Activated CD4-positive, alpha-beta memory T cell treated with anti-CD3 and anti-CD28 coated beads, Interleukin-2, amount 10 ng/mL, durations not matched to agents 7 days and 5 days (primary cell): ENCODE measurements around the gene NEDD4L. TPM values are rescaled to one million over a fixed set of nuclear protein-coding genes. Genes with fewer than 3 reads are reported as not detected.

Experiments used
- CTCF ChIA-PET: fragments of 350-600 bp; sonication (Branson Sonifier 250); formaldehyde crosslinking; loops from one replicate; lab custom pipeline; 2021; ENCODE audit warnings: antibody characterized with exemption, inconsistent platforms; lab: Charles Lee
- POLR2A ChIA-PET: fragments of 350-600 bp; sonication (Branson Sonifier 250); formaldehyde crosslinking; loops from one replicate; lab custom pipeline; 2021; ENCODE audit warnings: antibody characterized with exemption; lab: Charles Lee
- DNase-seq: peaks from one replicate; pipeline ENCODE4 v3.0.0-alpha.2; 2020
- H3K27ac Mint-ChIP-seq: one replicate; pipeline ENCODE4 v1.8.0; 2021; ENCODE audit warnings: mild to moderate bottlenecking, mixed read lengths
- H3K27me3 Mint-ChIP-seq: one replicate; pipeline ENCODE4 v1.8.0; 2021; ENCODE audit warnings: mixed read lengths
- H3K36me3 Mint-ChIP-seq: one replicate; pipeline ENCODE4 v1.8.0; 2021; ENCODE audit warnings: low read depth, mixed read lengths
- H3K4me1 Mint-ChIP-seq: one replicate; pipeline ENCODE4 v1.8.0; 2021; ENCODE audit warnings: mixed read lengths
- H3K4me3 Mint-ChIP-seq: one replicate; pipeline ENCODE4 v1.8.0; 2021; ENCODE audit warnings: mild to moderate bottlenecking, mixed read lengths
- H3K9me3 Mint-ChIP-seq: one replicate; pipeline ENCODE4 v1.8.0; 2021; ENCODE audit warnings: mixed read lengths
- total RNA-seq, 2 experiments: library from RNA; stranded (reverse); gene quantifications; one replicate each; pipeline ENCODE4 v1.2.3, GENCODE V29; 2021

The NEDD4L gene
- total RNA-seq, 2 experiments from 2014 or later = 4.6 to 5.8 TPM

DNA sequence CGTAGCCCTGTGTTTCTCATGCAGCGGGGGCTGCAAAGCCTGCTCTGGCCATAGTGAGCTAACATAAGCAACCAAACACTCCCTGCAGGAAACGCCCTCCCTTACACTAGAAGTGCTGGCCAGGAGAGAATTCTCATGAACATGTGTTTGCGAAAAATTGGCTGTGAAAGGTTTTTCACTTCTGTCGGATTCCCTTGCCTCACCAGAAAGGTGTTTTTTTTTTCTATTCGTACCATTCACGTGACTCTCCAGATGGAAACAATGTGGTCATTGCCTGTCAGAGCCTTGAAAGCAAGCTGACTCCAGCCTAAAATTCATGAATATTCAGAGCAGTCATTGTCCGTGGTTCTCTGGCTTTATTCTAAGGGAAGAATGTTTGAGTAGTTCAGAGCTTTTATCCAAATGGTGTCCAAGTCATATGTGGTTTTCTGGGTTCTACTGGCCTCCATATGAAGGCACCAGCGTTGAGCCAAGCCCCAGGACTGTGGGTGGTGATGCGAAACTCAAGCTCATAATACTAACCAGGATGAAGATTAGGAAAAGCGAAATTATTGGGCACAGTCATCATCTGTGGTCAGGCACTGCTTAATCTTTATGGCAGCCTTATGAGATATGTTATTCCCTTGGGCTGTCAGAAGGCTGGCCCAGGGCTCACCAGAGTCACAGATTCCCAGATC, 348.4 kb downstream of the NEDD4L start:
- Mint-ChIP-seq H3K27ac (no peak overlapping the region), H3K27me3 (no peaks in the 10 kb centered on the region), H3K4me1 (peaks cover 12% of the 10 kb centered on the region), H3K36me3 (no peaks in the 10 kb centered on the region), H3K4me3 (no peak overlapping the region), H3K9me3 (no peaks in the 10 kb centered on the region)
- no peak for DNase-seq
- ChIA-PET POLR2A (no interaction called here), CTCF (interaction anchor here (1.0 kb wide), 1 partner anchor 9 kb away, joined by 3 read pairs; no protein-coding TSS in a partner anchor)

DNA sequence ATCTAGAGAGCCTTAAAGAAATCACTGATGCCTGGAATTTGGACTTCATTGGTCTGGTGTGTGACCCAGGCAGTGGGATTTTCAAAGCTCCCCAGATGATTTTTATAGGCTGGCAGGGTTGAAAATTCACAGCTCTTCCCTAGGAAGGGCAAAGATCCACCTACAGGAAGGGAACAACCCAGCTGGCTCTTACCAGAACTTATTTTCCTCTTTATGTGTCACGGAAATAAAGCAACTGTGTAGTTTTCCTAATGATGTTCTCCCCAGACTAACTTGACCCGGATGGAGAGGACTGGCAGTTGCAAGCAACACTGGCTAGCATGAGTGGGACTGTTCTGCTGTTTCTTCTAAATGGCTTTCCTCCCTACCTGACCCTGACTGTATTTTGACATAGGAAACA, 349.3 kb downstream of the NEDD4L start:
- CTCF ChIA-PET = interaction anchor here (1.1 kb wide), 1 partner anchor 371 kb away, joined by 3 read pairs; no protein-coding TSS in a partner anchor
- no peaks in the 10 kb centered on the region for H3K27me3 Mint-ChIP-seq

DNA sequence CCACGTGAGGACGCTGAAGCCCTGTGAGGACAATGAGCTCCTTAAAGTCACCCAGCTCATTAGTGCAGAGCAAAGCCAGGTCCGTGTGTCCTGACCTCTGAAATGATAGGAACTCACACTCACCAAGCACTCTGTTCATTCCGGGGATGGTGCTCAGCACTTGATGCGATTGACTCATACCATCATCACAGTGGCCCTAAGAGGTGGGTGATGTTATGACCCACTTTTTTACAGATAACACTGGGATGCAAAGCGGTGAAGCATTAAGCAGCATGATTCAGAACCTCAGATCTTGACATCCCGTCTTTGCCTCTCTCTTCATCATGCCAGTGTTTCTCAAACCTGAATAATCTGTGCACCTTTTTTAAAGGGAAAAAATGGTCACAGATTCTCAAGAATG, 350.0 kb downstream of the NEDD4L start:
- H3K27me3 Mint-ChIP-seq = no peaks in the 10 kb centered on the region
- no peaks in the 10 kb centered on the region for H3K36me3 Mint-ChIP-seq
- no peaks in the 10 kb centered on the region for H3K9me3 Mint-ChIP-seq
- no peak for DNase-seq
- H3K4me3 Mint-ChIP-seq = no peak overlapping the region
- peaks cover 18% of the 10 kb centered on the region for H3K4me1 Mint-ChIP-seq
- H3K27ac Mint-ChIP-seq = no peak overlapping the region
- ChIA-PET POLR2A (no interaction called here), CTCF (interaction anchor here (1.1 kb wide), 1 partner anchor 370 kb away, joined by 3 read pairs; no protein-coding TSS in a partner anchor)

More for the DNA sequence above, 349.3 kb downstream of the NEDD4L start:
- no peaks in the 10 kb centered on the region for H3K36me3 Mint-ChIP-seq
- POLR2A ChIA-PET = no interaction called here
- no peak overlapping the region for H3K27ac Mint-ChIP-seq
- DNase-seq = no peak
- no peaks in the 10 kb centered on the region for H3K9me3 Mint-ChIP-seq
- no peak overlapping the region for H3K4me3 Mint-ChIP-seq
- H3K4me1 Mint-ChIP-seq = peaks cover 15% of the 10 kb centered on the region

DNA sequence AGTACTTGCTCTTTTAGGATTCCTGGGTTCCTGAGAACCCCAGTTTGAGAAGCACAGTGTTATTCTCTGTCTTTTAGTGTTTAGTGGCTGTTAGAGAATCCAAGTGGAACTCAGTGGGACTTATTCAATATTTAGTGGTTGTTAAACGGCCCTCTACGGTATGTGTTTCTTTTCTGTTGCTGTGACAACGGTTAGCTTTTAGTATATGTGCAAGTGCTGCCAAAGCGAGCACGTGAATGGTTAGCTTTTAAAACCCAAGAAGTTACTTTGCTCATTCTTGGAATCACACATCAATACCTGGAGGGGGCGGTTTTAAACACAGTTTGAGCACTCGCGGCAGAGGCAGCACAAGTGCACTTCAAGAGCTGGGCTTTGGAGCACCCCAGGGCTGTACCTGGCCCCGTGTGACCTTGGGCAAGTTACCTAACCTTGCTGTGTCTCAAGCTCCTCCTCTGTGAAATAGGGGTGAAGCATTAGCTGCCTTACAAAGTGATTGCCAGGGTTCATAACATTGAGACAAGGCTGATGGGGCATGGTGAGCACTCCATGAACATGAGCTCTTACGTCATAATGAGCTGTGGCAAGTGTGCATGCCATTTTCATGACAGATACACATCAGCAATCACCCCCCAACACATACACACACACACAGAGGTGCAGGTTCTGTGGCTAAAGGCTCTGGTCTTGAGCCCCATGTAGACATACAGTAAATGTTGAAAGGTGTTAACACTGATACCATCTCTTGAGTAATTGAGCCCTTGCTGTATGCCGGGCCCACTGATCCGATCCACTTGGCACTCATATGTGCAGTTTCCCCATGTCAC, 350.8 kb downstream of the NEDD4L start:
- Mint-ChIP-seq H3K27ac (no peak overlapping the region), H3K4me1 (peaks cover 22% of the 10 kb centered on the region), H3K9me3 (no peaks in the 10 kb centered on the region), H3K27me3 (no peaks in the 10 kb centered on the region), H3K4me3 (no peak overlapping the region), H3K36me3 (no peaks in the 10 kb centered on the region)
- ChIA-PET POLR2A (no interaction called here), CTCF (interaction anchor here (0.7 to 1.3 kb wide), 5 partner anchors 73 to 374 kb away, joined by 3 to 4 read pairs (median 3); no protein-coding TSS in a partner anchor)
- no peak for DNase-seq

DNA sequence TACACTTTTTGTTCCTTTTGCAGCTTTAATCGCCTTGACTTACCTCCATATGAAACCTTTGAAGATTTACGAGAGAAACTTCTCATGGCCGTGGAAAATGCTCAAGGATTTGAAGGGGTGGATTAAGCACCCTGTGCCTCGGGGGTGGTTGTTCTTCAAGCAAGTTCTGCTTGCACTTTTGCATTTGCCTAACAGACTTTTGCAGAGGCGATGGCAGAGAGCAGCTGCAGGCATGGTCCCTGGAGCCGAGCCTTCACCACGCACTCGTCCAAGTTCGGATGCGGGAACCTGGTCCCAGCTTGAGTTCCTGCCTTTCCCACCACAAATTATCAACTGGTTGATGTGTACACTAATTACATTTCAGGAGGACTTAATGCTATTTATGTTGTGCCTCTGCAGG, 352.1 kb downstream of the NEDD4L start:
- H3K27ac Mint-ChIP-seq = no peak overlapping the region
- H3K4me3 Mint-ChIP-seq = no peak overlapping the region
- H3K27me3 Mint-ChIP-seq = no peaks in the 10 kb centered on the region
- no peak for DNase-seq
- ChIA-PET POLR2A (interaction anchor here (0.9 kb wide), 1 partner anchor 47 kb away, joined by 3 read pairs; no protein-coding TSS in a partner anchor), CTCF (interaction anchor here (1.0 to 1.3 kb wide), 3 partner anchors 74 to 373 kb away, joined by 3 to 4 read pairs (median 3); no protein-coding TSS in a partner anchor)
- no peaks in the 10 kb centered on the region for H3K36me3 Mint-ChIP-seq
- H3K4me1 Mint-ChIP-seq = peaks cover 34% of the 10 kb centered on the region
- no peaks in the 10 kb centered on the region for H3K9me3 Mint-ChIP-seq

DNA sequence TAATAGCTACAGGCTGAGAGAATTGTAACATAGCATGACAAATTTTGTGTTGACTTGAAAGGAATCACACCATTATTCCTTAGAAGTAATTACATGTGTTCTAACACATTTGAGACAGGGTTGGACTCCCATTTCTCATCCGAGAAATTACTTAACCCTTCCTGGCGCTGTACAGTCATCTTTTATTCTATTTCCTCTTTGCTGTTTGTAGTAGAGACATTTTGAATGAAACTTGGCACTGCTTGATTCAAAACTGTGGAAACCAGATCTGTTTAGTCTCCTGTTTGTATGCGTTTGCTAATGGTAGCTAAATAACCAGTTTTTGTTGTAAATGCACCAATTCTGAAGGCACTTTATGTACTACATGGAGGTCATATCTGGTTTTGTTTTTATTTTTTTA, 352.9 kb downstream of the NEDD4L start:
- Mint-ChIP-seq H3K27ac (no peak overlapping the region), H3K9me3 (no peaks in the 10 kb centered on the region), H3K4me3 (no peak overlapping the region), H3K27me3 (no peaks in the 10 kb centered on the region), H3K36me3 (no peaks in the 10 kb centered on the region), H3K4me1 (peaks cover 40% of the 10 kb centered on the region)
- DNase-seq = no peak
- CTCF ChIA-PET = interaction anchor here (1.1 kb wide), 1 partner anchor 48 kb away, joined by 3 read pairs; no protein-coding TSS in a partner anchor
- POLR2A ChIA-PET = no interaction called here

DNA sequence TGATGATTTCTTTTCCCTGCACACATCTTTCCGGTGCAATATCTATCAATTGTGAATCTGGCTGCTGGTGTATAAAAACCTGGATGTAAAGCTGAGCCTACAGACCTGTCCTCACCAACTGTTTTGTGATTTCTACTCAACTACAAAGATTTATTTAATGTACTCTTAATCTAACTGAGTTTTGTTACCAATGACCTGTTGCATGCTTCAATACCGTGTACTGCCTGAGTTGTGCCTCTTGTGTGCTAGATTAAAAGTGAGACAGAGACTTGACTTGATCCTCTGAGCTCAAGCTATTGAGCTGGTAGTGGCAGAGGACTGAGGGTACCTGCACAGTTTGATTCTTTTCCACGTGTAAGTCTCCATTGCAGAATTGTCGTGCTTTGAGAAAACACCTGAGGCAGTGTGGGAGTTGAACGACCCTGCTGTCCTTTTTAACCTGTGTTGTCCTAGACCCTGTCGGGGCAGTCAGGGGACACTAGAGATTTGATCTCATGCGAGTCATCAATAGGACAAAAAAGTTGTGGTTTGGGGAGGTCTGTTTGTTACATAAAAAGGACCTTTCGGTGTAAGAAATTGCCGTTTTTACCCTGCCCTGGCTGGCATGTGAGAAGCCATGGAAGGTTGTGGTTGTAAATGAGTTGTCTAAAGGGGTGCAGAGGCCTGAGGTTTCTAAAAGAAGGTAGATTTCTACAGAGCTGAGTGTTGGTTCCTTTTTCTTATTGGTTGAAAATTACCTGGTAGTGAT, 353.5 kb downstream of the NEDD4L start:
- Mint-ChIP-seq H3K9me3 (no peaks in the 10 kb centered on the region), H3K36me3 (no peaks in the 10 kb centered on the region), H3K4me3 (no peak overlapping the region), H3K27ac (no peak overlapping the region), H3K27me3 (no peaks in the 10 kb centered on the region), H3K4me1 (peaks cover 40% of the 10 kb centered on the region)
- ChIA-PET POLR2A (no interaction called here), CTCF (interaction anchor here (1.0 to 1.1 kb wide), 2 partner anchors 48 to 97 kb away, joined by 3 read pairs; no protein-coding TSS in a partner anchor)
- DNase-seq = no peak

DNA sequence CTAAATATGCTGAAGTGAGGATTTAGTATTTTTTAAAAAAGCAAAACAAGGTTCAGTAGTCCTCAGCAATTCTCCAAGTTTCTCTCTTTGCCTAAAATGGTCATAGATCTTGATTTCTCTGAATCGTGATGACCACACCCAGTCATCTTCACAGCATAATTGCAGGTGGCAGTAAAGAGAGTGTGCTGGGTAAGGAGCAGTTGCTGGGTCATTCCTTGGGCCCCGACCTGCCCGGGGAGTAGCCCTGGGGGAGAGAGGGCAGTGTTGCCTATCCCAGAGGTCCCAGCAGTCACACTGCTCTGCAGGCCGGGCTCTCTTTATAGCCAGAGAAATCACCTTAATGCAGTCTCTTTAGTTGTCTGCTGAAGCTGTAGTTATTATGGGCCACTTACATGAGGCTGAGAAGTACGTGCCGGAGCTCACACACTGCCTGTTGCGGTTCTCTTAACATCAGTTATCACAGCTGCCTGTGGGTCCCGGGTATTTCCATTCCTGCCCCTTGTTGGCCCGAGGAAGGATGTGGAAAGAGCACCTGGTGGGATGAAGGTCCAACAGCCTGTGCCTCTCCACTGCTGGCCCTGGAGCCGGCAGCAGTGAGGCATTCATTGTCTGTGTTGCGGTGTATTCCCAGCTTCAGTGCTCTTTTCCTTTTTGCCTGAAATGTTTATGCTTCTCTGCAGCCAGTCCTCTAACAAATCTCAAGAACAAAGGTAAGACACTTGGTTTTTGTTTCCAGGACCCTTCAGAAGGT, 354.8 kb downstream of the NEDD4L start:
- Mint-ChIP-seq H3K9me3 (no peaks in the 10 kb centered on the region), H3K36me3 (no peaks in the 10 kb centered on the region), H3K4me1 (peaks cover 40% of the 10 kb centered on the region), H3K27me3 (no peaks in the 10 kb centered on the region), H3K4me3 (no peak overlapping the region), H3K27ac (no peak overlapping the region)
- POLR2A ChIA-PET = no interaction called here
- no peak for DNase-seq
- CTCF ChIA-PET = interaction anchor here (1.0 to 1.1 kb wide), 2 partner anchors 96 to 365 kb away, joined by 3 to 4 read pairs; no protein-coding TSS in a partner anchor

DNA sequence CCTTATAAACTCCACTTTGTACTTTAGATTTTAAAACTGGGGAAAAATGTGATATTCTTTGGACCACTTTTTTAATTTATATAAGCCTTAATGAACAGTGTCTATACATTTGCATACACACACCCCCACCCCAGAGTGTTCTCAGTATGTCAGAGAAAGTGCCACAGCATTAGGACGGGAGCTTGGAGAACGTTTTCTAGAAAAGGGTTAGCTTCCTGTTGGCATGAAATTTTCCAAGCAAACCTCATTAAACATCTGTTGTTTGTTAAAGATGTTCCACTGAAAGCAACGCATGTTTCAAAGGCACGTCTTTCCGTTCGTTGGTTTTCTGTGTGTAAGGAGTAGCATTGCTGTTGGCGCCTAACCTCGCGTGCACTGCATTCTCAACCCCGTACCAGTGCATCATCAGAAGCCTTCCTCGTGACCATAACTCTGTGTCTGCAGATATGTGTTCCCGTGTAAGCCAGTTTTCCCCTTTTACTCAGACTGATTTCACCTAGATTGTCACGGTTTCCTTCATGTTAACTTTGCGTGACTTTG, 356.4 kb downstream of the NEDD4L start:
- peak overlapping the region; percentile 30 for H3K4me3 Mint-ChIP-seq
- H3K4me1 Mint-ChIP-seq = peaks cover 38% of the 10 kb centered on the region
- no peaks in the 10 kb centered on the region for H3K27me3 Mint-ChIP-seq
- ChIA-PET POLR2A (no interaction called here), CTCF (interaction anchor here (1.0 to 2.1 kb wide), 6 partner anchors 38 to 271 kb away, joined by 3 to 6 read pairs (median 4); partner anchors contain the start of gene MALT1)
- peak overlapping the region; percentile 69 for H3K27ac Mint-ChIP-seq
- H3K9me3 Mint-ChIP-seq = no peaks in the 10 kb centered on the region
- peak; percentile 41 for DNase-seq
- H3K36me3 Mint-ChIP-seq = no peaks in the 10 kb centered on the region

DNA sequence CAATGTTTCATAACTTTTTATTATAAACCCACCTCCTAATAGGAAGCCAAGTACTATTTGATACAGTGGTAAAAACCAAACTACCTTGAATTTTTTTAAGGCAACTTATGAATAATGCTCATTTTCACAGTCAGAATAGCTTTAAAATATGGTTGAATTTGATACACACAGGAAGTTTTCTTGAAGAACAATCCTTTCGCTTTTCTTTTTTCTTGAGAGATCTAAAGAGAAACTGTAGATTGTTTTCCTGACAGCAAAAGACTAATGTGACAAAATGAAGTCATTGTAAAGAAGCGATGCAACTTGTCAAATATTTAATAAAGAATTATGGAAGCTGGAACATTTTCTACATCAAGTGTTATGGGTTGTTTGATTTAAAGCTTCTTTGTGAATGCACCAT, 357.2 kb downstream of the NEDD4L start:
- Mint-ChIP-seq H3K27ac (no peak overlapping the region), H3K27me3 (no peaks in the 10 kb centered on the region), H3K4me1 (peaks cover 31% of the 10 kb centered on the region), H3K4me3 (no peak overlapping the region), H3K9me3 (no peaks in the 10 kb centered on the region), H3K36me3 (no peaks in the 10 kb centered on the region)
- no peak for DNase-seq
- ChIA-PET POLR2A (no interaction called here), CTCF (interaction anchor here (0.7 to 2.1 kb wide), 6 partner anchors 9 to 270 kb away, joined by 3 to 6 read pairs (median 4); partner anchors contain the start of gene MALT1)

DNA sequence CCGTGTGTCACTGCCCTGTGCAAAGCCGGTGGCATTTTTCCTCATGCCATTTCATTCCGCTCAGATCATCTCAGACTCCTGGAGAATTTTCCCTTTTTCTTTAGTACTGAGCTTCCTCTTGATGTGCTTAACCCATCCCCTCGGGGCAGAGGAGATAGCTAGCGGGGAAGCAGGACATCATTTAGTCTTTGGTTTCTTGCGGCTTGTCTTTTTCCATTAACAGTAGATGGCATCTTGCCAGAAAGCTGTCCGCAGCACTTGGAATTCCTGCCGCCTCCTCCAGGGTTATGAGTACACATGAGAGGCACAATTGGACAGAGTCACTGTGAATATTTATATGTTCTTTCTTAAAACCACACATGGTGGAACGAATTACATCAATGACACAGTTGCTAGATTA, 358.2 kb downstream of the NEDD4L start:
- H3K4me3 Mint-ChIP-seq = no peak overlapping the region
- no peaks in the 10 kb centered on the region for H3K27me3 Mint-ChIP-seq
- H3K4me1 Mint-ChIP-seq = peaks cover 28% of the 10 kb centered on the region
- DNase-seq = no peak
- POLR2A ChIA-PET = no interaction called here
- CTCF ChIA-PET = no interaction called here
- no peak overlapping the region for H3K27ac Mint-ChIP-seq
- no peaks in the 10 kb centered on the region for H3K36me3 Mint-ChIP-seq
- no peaks in the 10 kb centered on the region for H3K9me3 Mint-ChIP-seq
